ENCODE results near the gene PRKAA1. TPM values are rescaled to one million over a fixed set of nuclear protein-coding genes. Genes with fewer than 3 reads are reported as not detected.

PRKAA1 gene
- total and polyA plus RNA-seq, 2 of the 4 experiments (the other 2 are of a cell fraction), result 47.7 to 94.1 TPM

DNA sequence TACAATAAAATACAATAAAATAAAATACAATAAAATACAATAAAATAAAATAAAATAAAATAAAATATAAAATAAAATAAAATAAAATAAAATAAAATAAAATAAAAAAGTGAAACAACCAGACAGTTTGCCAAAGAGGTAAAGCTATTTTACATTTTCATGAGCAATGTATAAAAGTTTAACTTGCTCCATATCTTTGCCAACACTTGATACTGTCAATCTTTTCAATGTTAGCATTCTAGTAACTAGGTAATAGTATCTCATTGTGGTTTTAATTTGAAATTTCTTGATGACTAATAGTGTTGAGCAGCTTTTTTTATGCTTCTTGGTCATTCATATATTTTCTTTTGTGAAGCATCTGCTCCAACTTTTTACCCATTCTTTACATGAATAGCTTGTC lies 59.7 kb downstream of the PRKAA1 start:
- Histone ChIP-seq H2BK5ac (ENCODE audit: low read depth, low read length, poor library complexity, severe bottlenecking) (no peak overlapping the region), H2BK120ac (ENCODE audit: low read depth, low read length) (no peak overlapping the region), H3K14ac (replicated peaks; ENCODE audit: low read depth, low read length) (no peak overlapping the region), H3K9me3 (ENCODE audit: control insufficient read depth, insufficient read depth, low read length) (peaks cover 4% of the 10 kb centered on the region; the same call in 1 of the 2 replicates), H3K4me3 (ENCODE audit: insufficient read depth, low read depth, low read length) (no peak overlapping the region), H3K9me1 (ENCODE audit: insufficient read depth, low read length) (peaks cover 12% of the 10 kb centered on the region), H3K4ac (ENCODE audit: low read depth, low read length) (no peak overlapping the region), H2AK9ac (replicated peaks; ENCODE audit: low read depth, low read length, poor library complexity) (no peak overlapping the region), H2AK5ac (ENCODE audit: low read depth, low read length) (no peak overlapping the region), H3K23ac (ENCODE audit: low read depth, low read length) (no peak overlapping the region), H4K5ac (ENCODE audit: low read depth, low read length) (no peak overlapping the region), H3K56ac (ENCODE audit: extremely low read depth, insufficient read depth, low read length) (no peak overlapping the region), H2BK15ac (ENCODE audit: low read depth, low read length) (no peak overlapping the region), H3K36me3 (ENCODE audit: control insufficient read depth, insufficient read depth, low read length) (peaks cover 9% of the 10 kb centered on the region), H3K18ac (ENCODE audit: low read depth, low read length) (no peak overlapping the region), H4K20me1 (ENCODE audit: insufficient read depth, low read length) (no peaks in the 10 kb centered on the region), H3K9ac (ENCODE audit: low read depth, low read length) (no peak overlapping the region), H4K8ac (ENCODE audit: low read depth in 2 of 2, low read length in 2 of 2) (no peak overlapping the region), H2BK20ac (ENCODE audit: low read depth, low read length) (no peak overlapping the region), H2AFZ (replicated peaks; ENCODE audit: low read length, poor library complexity) (no peak overlapping the region), H3K79me1 (ENCODE audit: low read depth in 1 of 2, low read length in 2 of 2) (peaks cover 14 to 29% of the 10 kb centered on the region in 2 experiments), H4K91ac (ENCODE audit: insufficient read depth, low read depth, low read length) (no peak overlapping the region), H3K27ac (ENCODE audit: insufficient read depth, low read length) (no peak overlapping the region), H3K4me2 (ENCODE audit: low read depth, low read length) (no peak overlapping the region), H3K27me3 (ENCODE audit: control insufficient read depth, insufficient read depth, low read length) (no peaks in the 10 kb centered on the region), H3K4me1 (ENCODE audit: control insufficient read depth, insufficient read depth, low read length) (peaks cover 13% of the 10 kb centered on the region)
- DNase-seq (no peak), ATAC-seq (ENCODE audit: low read depth) (no peak)
- dilution Hi-C loops (cut with HindIII; ENCODE audit: low sequenced_read_pairs, unreplicated experiment) (no loop called here), in situ Hi-C loops (cut with MboI; ENCODE audit: low sequenced_read_pairs) (loop anchor here (5.0 to 10.0 kb wide), 3 partner anchors 791 to 1154 kb away; no protein-coding TSS in a partner anchor), intact Hi-C loops (cut with micrococcal nuclease) (no loop called here)
- BruUV-seq (replicated peaks), result no TSS peak
- TF ChIP-seq, protein P1, sequence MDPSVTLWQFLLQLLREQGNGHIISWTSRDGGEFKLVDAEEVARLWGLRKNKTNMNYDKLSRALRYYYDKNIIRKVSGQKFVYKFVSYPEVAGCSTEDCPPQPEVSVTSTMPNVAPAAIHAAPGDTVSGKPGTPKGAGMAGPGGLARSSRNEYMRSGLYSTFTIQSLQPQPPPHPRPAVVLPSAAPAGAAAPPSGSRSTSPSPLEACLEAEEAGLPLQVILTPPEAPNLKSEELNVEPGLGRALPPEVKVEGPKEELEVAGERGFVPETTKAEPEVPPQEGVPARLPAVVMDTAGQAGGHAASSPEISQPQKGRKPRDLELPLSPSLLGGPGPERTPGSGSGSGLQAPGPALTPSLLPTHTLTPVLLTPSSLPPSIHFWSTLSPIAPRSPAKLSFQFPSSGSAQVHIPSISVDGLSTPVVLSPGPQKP (IDR thresholded peaks at IDR 0.05; ENCODE audit: borderline replicate concordance, low read depth, low read length), result no peak
- TF ChIP-seq CHD1 (IDR thresholded peaks at IDR 0.05; ENCODE audit: low read depth, low read length) (no peak), SMC3 (IDR thresholded peaks at IDR 0.05; ENCODE audit: low read depth, low read length) (no peak), FOS (IDR thresholded peaks at IDR 0.05; ENCODE audit: low read depth, low read length) (no peak), BHLHE40 (IDR thresholded peaks at IDR 0.05; ENCODE audit: low read depth, low read length) (no peak), RFX5 (IDR thresholded peaks at IDR 0.05; ENCODE audit: low read depth, low read length) (no peak), CEBPB (IDR thresholded peaks at IDR 0.05; ENCODE audit: low read depth, low read length) (no peak), MAFK (IDR thresholded peaks at IDR 0.05; ENCODE audit: low read depth, low read length) (no peak), MAZ (IDR thresholded peaks at IDR 0.05; ENCODE audit: borderline replicate concordance, low read depth, low read length) (no peak), RAD21 (IDR thresholded peaks at IDR 0.05; ENCODE audit: low read length) (no peak), MXI1 (IDR thresholded peaks at IDR 0.05; ENCODE audit: borderline replicate concordance, low read depth, low read length) (no peak), NFE2L2 (IDR thresholded peaks at IDR 0.05; ENCODE audit: low read depth, low read length) (no peak), RCOR1 (IDR thresholded peaks at IDR 0.05; ENCODE audit: insufficient replicate concordance, low read length) (no peak), POLR2A (IDR thresholded peaks at IDR 0.05; ENCODE audit: low read depth, low read length) (no peak)
- TF ChIP-seq, protein P2, sequence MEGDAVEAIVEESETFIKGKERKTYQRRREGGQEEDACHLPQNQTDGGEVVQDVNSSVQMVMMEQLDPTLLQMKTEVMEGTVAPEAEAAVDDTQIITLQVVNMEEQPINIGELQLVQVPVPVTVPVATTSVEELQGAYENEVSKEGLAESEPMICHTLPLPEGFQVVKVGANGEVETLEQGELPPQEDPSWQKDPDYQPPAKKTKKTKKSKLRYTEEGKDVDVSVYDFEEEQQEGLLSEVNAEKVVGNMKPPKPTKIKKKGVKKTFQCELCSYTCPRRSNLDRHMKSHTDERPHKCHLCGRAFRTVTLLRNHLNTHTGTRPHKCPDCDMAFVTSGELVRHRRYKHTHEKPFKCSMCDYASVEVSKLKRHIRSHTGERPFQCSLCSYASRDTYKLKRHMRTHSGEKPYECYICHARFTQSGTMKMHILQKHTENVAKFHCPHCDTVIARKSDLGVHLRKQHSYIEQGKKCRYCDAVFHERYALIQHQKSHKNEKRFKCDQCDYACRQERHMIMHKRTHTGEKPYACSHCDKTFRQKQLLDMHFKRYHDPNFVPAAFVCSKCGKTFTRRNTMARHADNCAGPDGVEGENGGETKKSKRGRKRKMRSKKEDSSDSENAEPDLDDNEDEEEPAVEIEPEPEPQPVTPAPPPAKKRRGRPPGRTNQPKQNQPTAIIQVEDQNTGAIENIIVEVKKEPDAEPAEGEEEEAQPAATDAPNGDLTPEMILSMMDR (conservative IDR thresholded peaks at IDR 0.05; ENCODE audit: low read depth, low read length), result no peak
- ChIA-PET CTCF (no interaction called here), POLR2A (ENCODE audit: unreplicated experiment) (interaction anchor here (0.6 kb wide), 1 partner anchor 754 kb away, joined by 9 read pairs; no protein-coding TSS in a partner anchor)
